ENCODE measurements around the gene DHRSX.
"Not testable (repeated sequence)": the region's sequence is repeated elsewhere in the genome, so short reads cannot be mapped to it uniquely, and the experiment has no call there.

GRCh38 chrX:2471126-2471525 lies 29.6 kb downstream of the DHRSX start:
- not testable (repeated sequence) for TF ChIP-seq CTCF (IDR thresholded peaks at IDR 0.05; ENCODE audit: insufficient read depth, low read length, poor library complexity, severe bottlenecking); EZH2phosphoT487 (conservative IDR thresholded peaks at IDR 0.05; ENCODE audit: low read length)

All from SU-DHL-6 (cell line).